ENCODE measurements around the gene ELOB. TPM values are rescaled to one million over a fixed set of nuclear protein-coding genes. Genes with fewer than 3 reads are reported as not detected.
A peak's percentile ranks its signal among the peaks of the same experiment; 100 is the strongest.

Gene ELOB
- total and polyA plus RNA-seq, 8 donors = 133 to 224 (median 197) TPM

DNA sequence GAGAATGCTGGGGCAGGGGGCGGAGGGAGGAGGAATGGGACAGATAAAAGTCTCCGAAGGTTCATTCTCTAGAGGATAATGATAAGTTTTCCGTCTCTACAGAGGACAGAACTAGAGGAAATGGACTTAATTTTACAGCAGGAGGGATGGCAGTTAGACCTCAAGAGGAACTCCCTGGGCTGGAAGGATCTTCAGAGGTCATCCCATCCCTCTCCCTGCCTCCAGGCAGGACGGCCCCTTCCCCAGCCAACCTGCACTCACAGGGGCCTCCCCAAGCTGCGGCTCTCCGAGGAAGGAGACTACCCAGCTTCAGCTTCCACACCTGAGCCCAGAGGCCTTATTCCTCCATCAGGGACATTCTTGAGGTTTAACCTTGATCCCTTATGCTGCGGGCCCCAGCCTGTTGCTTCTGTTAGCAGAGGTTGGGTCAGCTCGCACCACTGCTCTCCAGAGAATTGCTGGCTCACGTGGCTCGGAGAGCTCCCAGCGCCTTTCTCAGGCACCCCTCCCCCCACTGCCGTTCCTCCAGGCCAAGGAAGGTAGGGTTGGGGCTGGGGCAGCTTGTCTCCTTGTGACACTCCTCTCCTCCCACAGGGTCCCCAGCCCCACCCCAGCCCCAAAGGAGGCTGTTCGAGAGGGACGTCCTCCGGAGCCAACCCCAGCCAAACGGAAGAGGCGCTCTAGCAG lies 8.5 kb downstream of the ELOB start:
- H3K4me3 ChIP-seq = no peak overlapping the region
- H3K27me3 ChIP-seq = no peaks in the 10 kb centered on the region
- DNase-seq = no peak
- intact Hi-C loops (cut with DNase I) = no loop called here
- H3K4me1 ChIP-seq = peaks cover 0 to 6% of the 10 kb centered on the region in 2 donors
- no peak for ATAC-seq
- peaks cover 5 to 100% of the 10 kb centered on the region in 2 donors for H3K36me3 ChIP-seq
- no peak overlapping the region for H3K27ac ChIP-seq
- TF ChIP-seq, protein P1, sequence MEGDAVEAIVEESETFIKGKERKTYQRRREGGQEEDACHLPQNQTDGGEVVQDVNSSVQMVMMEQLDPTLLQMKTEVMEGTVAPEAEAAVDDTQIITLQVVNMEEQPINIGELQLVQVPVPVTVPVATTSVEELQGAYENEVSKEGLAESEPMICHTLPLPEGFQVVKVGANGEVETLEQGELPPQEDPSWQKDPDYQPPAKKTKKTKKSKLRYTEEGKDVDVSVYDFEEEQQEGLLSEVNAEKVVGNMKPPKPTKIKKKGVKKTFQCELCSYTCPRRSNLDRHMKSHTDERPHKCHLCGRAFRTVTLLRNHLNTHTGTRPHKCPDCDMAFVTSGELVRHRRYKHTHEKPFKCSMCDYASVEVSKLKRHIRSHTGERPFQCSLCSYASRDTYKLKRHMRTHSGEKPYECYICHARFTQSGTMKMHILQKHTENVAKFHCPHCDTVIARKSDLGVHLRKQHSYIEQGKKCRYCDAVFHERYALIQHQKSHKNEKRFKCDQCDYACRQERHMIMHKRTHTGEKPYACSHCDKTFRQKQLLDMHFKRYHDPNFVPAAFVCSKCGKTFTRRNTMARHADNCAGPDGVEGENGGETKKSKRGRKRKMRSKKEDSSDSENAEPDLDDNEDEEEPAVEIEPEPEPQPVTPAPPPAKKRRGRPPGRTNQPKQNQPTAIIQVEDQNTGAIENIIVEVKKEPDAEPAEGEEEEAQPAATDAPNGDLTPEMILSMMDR (IDR thresholded peaks at IDR 0.05) = no peak
- no peaks in the 10 kb centered on the region for H3K9me3 ChIP-seq

- intact Hi-C loops (cut with DNase I) = no loop called here
- Histone ChIP-seq H3K4me3 (no peak overlapping the region), H3K27ac (no peak overlapping the region), H3K4me1 (peaks cover 0 to 6% of the 10 kb centered on the region in 2 donors), H3K36me3 (peaks cover 11 to 100% of the 10 kb centered on the region in 2 donors), H3K27me3 (no peaks in the 10 kb centered on the region), H3K9me3 (no peaks in the 10 kb centered on the region)
- TF ChIP-seq, protein P1 (IDR thresholded peaks at IDR 0.05) = no peak
- DNase-seq (no peak), ATAC-seq (no peak)
Measured at GRCh38 chr16:2767891-2768290, 9.2 kb downstream of the ELOB start.

GRCh38 chr16:2767140-2767731 lies 9.8 kb downstream of the ELOB start:
- Histone ChIP-seq H3K4me1 (peaks cover 0 to 6% of the 10 kb centered on the region in 2 donors), H3K27me3 (no peaks in the 10 kb centered on the region), H3K36me3 (peaks cover 12 to 100% of the 10 kb centered on the region in 2 donors), H3K4me3 (no peak overlapping the region), H3K27ac (no peak overlapping the region), H3K9me3 (no peaks in the 10 kb centered on the region)
- intact Hi-C loops (cut with DNase I) = no loop called here
- DNase-seq (no peak), ATAC-seq (no peak)
- TF ChIP-seq, protein P1 (IDR thresholded peaks at IDR 0.05) = no peak

DNA sequence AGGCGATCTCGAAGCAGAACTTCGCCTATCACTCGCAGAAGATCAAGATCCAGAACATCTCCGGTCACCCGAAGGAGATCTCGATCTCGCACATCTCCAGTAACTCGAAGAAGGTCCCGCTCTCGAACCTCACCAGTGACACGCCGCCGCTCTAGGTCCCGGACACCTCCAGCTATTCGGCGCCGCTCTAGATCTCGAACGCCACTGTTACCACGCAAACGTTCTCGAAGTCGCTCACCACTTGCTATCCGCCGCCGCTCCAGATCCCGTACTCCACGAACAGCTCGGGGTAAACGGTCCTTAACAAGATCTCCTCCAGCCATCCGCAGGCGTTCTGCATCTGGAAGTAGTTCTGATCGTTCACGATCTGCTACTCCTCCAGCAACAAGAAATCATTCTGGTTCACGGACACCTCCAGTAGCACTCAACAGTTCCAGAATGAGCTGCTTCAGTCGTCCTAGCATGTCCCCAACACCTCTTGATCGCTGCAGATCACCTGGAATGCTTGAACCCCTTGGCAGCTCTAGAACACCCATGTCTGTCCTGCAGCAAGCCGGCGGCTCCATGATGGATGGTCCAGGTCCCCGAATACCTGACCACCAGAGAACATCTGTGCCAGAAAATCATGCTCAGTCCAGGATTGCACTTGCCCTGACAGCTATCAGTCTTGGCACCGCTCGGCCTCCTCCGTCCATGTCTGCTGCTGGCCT lies 10.5 kb downstream of the ELOB start:
- Histone ChIP-seq H3K4me3 (no peak overlapping the region), H3K4me1 (peaks cover 0 to 6% of the 10 kb centered on the region in 2 donors), H3K27ac (no peak overlapping the region), H3K36me3 (peaks cover 12 to 100% of the 10 kb centered on the region in 2 donors), H3K9me3 (no peaks in the 10 kb centered on the region), H3K27me3 (no peaks in the 10 kb centered on the region)
- peak in 1 of 4 donors; percentile 74 for DNase-seq
- intact Hi-C loops (cut with DNase I) = no loop called here
- TF ChIP-seq, protein P1 (IDR thresholded peaks at IDR 0.05) = no peak
- ATAC-seq = no peak
